HL-60 (cell line): ENCODE results near the gene PRCD.
"Not testable (repeated sequence)": the region's sequence is repeated elsewhere in the genome, so short reads cannot be mapped to it uniquely, and the experiment has no call there.

Experiments
- GABPA ChIP-seq: IDR thresholded peaks from 2 replicates; pipeline ENCODE4 v1.6.1; 2012; ENCODE audit warnings: low read depth
- POLR2AphosphoS5 ChIP-seq: IDR thresholded peaks from 2 replicates; pipeline ENCODE4 v1.6.1; 2012; ENCODE audit warnings: low read depth
- REST ChIP-seq: IDR thresholded peaks from 2 replicates; pipeline ENCODE4 v1.6.1; 2012; ENCODE audit warnings: low read depth; ENCODE audit not compliant: insufficient replicate concordance
- SPI1 ChIP-seq: IDR thresholded peaks from 2 replicates; pipeline ENCODE4 v1.6.1; 2012; ENCODE audit warnings: low read depth, mild to moderate bottlenecking, borderline replicate concordance
- TF ChIP-seq, protein P1 (sequence below): IDR thresholded peaks from one replicate; pipeline ENCODE4 v1.5.1; 2011; ENCODE audit warnings: low read length, control low read depth, inconsistent platforms; ENCODE audit not compliant: insufficient read depth

- TF ChIP-seq, protein P1, sequence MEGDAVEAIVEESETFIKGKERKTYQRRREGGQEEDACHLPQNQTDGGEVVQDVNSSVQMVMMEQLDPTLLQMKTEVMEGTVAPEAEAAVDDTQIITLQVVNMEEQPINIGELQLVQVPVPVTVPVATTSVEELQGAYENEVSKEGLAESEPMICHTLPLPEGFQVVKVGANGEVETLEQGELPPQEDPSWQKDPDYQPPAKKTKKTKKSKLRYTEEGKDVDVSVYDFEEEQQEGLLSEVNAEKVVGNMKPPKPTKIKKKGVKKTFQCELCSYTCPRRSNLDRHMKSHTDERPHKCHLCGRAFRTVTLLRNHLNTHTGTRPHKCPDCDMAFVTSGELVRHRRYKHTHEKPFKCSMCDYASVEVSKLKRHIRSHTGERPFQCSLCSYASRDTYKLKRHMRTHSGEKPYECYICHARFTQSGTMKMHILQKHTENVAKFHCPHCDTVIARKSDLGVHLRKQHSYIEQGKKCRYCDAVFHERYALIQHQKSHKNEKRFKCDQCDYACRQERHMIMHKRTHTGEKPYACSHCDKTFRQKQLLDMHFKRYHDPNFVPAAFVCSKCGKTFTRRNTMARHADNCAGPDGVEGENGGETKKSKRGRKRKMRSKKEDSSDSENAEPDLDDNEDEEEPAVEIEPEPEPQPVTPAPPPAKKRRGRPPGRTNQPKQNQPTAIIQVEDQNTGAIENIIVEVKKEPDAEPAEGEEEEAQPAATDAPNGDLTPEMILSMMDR, result not testable (repeated sequence)
- not testable (repeated sequence) for TF ChIP-seq POLR2AphosphoS5, GABPA, REST, SPI1
Measured at GRCh38 chr17:76508472-76509063, 31.3 kb upstream of the PRCD start.
